Measurements from ENCODE around the gene OR52H1. TPM values are rescaled to one million over a fixed set of nuclear protein-coding genes. Genes with fewer than 3 reads are reported as not detected.

Gene OR52H1
- total RNA-seq, 3 donors from 2014 or later (not counting 1 experiment from before 2014, with no cell fraction given) = 0.26 to 0.95 (median 0.70) TPM

- no peak overlapping the region for H3K27ac ChIP-seq (ENCODE audit: low read length)
- 86% methylated on average over 2 of the region's 2 CpGs for WGBS (ENCODE audit: insufficient coverage)
- Mint-ChIP-seq H3K4me1 (no peaks in the 10 kb centered on the region), H3K4me3 (no peak overlapping the region), H3K36me3 (no peaks in the 10 kb centered on the region), H3K27me3 (ENCODE audit: low read depth in 2 of 2) (peaks cover 4 to 16% of the 10 kb centered on the region in 2 donors), H3K27ac (no peak overlapping the region), H3K9me3 (no peaks in the 10 kb centered on the region)
- intact Hi-C loops (cut with micrococcal nuclease) = no loop called here
- no peak for DNase-seq
- TF ChIP-seq, protein P1, sequence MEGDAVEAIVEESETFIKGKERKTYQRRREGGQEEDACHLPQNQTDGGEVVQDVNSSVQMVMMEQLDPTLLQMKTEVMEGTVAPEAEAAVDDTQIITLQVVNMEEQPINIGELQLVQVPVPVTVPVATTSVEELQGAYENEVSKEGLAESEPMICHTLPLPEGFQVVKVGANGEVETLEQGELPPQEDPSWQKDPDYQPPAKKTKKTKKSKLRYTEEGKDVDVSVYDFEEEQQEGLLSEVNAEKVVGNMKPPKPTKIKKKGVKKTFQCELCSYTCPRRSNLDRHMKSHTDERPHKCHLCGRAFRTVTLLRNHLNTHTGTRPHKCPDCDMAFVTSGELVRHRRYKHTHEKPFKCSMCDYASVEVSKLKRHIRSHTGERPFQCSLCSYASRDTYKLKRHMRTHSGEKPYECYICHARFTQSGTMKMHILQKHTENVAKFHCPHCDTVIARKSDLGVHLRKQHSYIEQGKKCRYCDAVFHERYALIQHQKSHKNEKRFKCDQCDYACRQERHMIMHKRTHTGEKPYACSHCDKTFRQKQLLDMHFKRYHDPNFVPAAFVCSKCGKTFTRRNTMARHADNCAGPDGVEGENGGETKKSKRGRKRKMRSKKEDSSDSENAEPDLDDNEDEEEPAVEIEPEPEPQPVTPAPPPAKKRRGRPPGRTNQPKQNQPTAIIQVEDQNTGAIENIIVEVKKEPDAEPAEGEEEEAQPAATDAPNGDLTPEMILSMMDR (IDR thresholded peaks at IDR 0.05) = no peak
- H3K36me3 ChIP-seq (ENCODE audit: control insufficient read depth, insufficient read depth, low read length) = no peaks in the 10 kb centered on the region
- no peak overlapping the region for H3K4me3 ChIP-seq (ENCODE audit: low read length)
- H3K27me3 ChIP-seq (ENCODE audit: control insufficient read depth, insufficient read depth, low read length) = no peaks in the 10 kb centered on the region
- no peaks in the 10 kb centered on the region for H3K9me3 ChIP-seq (ENCODE audit: control insufficient read depth, insufficient read depth, low read length)
- no peaks in the 10 kb centered on the region for H3K4me1 ChIP-seq (ENCODE audit: control insufficient read depth, insufficient read depth, low read length)
- no peak for ATAC-seq
Measured at GRCh38 chr11:5531053-5531831, 17.1 kb downstream of the OR52H1 start.

GRCh38 chr11:5528495-5528894 lies 19.8 kb downstream of the OR52H1 start:
- Histone ChIP-seq H3K27me3 (ENCODE audit: control insufficient read depth, insufficient read depth, low read length) (no peaks in the 10 kb centered on the region), H3K9me3 (ENCODE audit: control insufficient read depth, insufficient read depth, low read length) (no peaks in the 10 kb centered on the region), H3K4me3 (ENCODE audit: low read length) (no peak overlapping the region), H3K36me3 (ENCODE audit: control insufficient read depth, insufficient read depth, low read length) (no peaks in the 10 kb centered on the region), H3K4me1 (ENCODE audit: control insufficient read depth, insufficient read depth, low read length) (no peaks in the 10 kb centered on the region), H3K27ac (ENCODE audit: low read length) (no peak overlapping the region)
- ATAC-seq = no peak
- H3K27ac Mint-ChIP-seq = no peak overlapping the region
- WGBS (ENCODE audit: insufficient coverage) = no CpG with 5 or more reads among the region's 1 CpG
- no peak for DNase-seq
- H3K27me3 Mint-ChIP-seq (ENCODE audit: low read depth in 2 of 2) = peaks cover 10 to 16% of the 10 kb centered on the region in 2 donors
- H3K36me3 Mint-ChIP-seq = no peaks in the 10 kb centered on the region
- H3K4me1 Mint-ChIP-seq = no peaks in the 10 kb centered on the region
- no peaks in the 10 kb centered on the region for H3K9me3 Mint-ChIP-seq
- intact Hi-C loops (cut with micrococcal nuclease) = no loop called here
- no peak overlapping the region for H3K4me3 Mint-ChIP-seq
- TF ChIP-seq, protein P1 (IDR thresholded peaks at IDR 0.05) = no peak

DNA sequence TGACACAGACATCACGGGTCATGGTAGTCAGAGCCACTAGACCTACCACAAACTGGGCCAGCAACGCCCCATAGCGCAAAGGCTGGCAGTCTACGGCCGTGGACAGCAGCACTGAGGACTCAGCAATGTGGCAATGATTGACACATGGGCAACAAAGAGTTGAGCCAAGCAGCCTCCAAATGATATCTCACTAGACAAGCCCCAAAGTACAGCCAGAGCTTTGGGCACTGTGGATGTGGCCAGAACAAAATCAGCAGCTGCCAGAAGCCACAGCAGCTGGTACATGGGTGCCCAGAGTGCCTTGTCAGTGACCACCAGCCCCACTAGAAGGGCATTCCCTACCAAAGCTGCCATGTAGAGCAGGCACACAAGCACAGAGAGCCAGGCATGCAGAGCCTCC lies 20.6 kb downstream of the OR52H1 start:
- H3K4me1 Mint-ChIP-seq = no peaks in the 10 kb centered on the region
- no peak overlapping the region for H3K4me3 ChIP-seq (ENCODE audit: low read length)
- TF ChIP-seq, protein P1 (IDR thresholded peaks at IDR 0.05) = no peak
- intact Hi-C loops (cut with micrococcal nuclease) = no loop called here
- no peak overlapping the region for H3K4me3 Mint-ChIP-seq
- DNase-seq = no peak
- no peaks in the 10 kb centered on the region for H3K36me3 ChIP-seq (ENCODE audit: control insufficient read depth, insufficient read depth, low read length)
- no peaks in the 10 kb centered on the region for H3K27me3 ChIP-seq (ENCODE audit: control insufficient read depth, insufficient read depth, low read length)
- no peak overlapping the region for H3K27ac Mint-ChIP-seq
- H3K36me3 Mint-ChIP-seq = no peaks in the 10 kb centered on the region
- H3K9me3 ChIP-seq (ENCODE audit: control insufficient read depth, insufficient read depth, low read length) = no peaks in the 10 kb centered on the region
- WGBS (ENCODE audit: insufficient coverage) = 91% methylated on average over 5 of the region's 5 CpGs
- H3K4me1 ChIP-seq (ENCODE audit: control insufficient read depth, insufficient read depth, low read length) = no peaks in the 10 kb centered on the region
- H3K27me3 Mint-ChIP-seq (ENCODE audit: low read depth in 2 of 2) = peaks cover 10 to 16% of the 10 kb centered on the region in 2 donors
- ATAC-seq = no peak
- no peak overlapping the region for H3K27ac ChIP-seq (ENCODE audit: low read length)
- H3K9me3 Mint-ChIP-seq = no peaks in the 10 kb centered on the region

- H3K4me3 ChIP-seq (ENCODE audit: low read length) = no peak overlapping the region
- Mint-ChIP-seq H3K4me3 (no peak overlapping the region), H3K27me3 (ENCODE audit: low read depth in 2 of 2) (peaks cover 0 to 10% of the 10 kb centered on the region in 2 donors), H3K27ac (no peak overlapping the region), H3K9me3 (no peaks in the 10 kb centered on the region), H3K36me3 (no peaks in the 10 kb centered on the region), H3K4me1 (no peaks in the 10 kb centered on the region)
- TF ChIP-seq, protein P1 (IDR thresholded peaks at IDR 0.05) = no peak
- no peak overlapping the region for H3K27ac ChIP-seq (ENCODE audit: low read length)
- no peak for ATAC-seq
- DNase-seq = no peak
- no peaks in the 10 kb centered on the region for H3K36me3 ChIP-seq (ENCODE audit: control insufficient read depth, insufficient read depth, low read length)
- no peaks in the 10 kb centered on the region for H3K9me3 ChIP-seq (ENCODE audit: control insufficient read depth, insufficient read depth, low read length)
- 80% methylated on average over 3 of the region's 3 CpGs for WGBS (ENCODE audit: insufficient coverage)
- no peaks in the 10 kb centered on the region for H3K27me3 ChIP-seq (ENCODE audit: control insufficient read depth, insufficient read depth, low read length)
- H3K4me1 ChIP-seq (ENCODE audit: control insufficient read depth, insufficient read depth, low read length) = no peaks in the 10 kb centered on the region
- intact Hi-C loops (cut with micrococcal nuclease) = no loop called here
Measured at GRCh38 chr11:5524756-5525155, 23.6 kb downstream of the OR52H1 start.

Data from natural killer cell (primary cell).